ENCODE results near the gene USH1C.

The USH1C gene

DNA sequence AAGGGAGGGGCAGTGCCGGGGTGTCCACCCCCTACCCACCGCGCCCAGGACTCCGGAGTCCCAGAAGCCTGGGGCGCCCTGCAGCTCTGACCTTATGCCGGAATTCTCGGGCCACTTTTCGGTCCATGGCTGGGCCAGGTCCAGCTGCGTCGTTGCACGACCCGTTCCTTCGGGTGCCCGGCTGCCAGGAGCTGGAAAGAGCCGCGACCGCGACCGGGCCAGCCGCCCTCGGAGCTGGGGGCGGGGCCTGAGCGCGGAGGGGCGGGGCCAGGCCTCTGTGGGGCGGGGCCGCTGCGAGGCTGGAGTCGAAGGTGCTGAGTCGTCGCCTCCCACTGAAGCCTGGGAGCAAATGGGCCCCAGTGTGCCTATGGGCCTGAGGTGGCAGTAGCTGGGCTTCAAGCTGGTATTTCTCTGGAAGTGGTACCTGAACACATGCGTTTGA is at the start of gene USH1C:
Gene USH1C (minus strand): TSS at position 236 of the 442 bp plus-strand sequence. CDS start 109 bp downstream, at position 127.
- no peak within 1 kb of the TSS for H3K27ac ChIP-seq
- TF ChIP-seq, protein P1, sequence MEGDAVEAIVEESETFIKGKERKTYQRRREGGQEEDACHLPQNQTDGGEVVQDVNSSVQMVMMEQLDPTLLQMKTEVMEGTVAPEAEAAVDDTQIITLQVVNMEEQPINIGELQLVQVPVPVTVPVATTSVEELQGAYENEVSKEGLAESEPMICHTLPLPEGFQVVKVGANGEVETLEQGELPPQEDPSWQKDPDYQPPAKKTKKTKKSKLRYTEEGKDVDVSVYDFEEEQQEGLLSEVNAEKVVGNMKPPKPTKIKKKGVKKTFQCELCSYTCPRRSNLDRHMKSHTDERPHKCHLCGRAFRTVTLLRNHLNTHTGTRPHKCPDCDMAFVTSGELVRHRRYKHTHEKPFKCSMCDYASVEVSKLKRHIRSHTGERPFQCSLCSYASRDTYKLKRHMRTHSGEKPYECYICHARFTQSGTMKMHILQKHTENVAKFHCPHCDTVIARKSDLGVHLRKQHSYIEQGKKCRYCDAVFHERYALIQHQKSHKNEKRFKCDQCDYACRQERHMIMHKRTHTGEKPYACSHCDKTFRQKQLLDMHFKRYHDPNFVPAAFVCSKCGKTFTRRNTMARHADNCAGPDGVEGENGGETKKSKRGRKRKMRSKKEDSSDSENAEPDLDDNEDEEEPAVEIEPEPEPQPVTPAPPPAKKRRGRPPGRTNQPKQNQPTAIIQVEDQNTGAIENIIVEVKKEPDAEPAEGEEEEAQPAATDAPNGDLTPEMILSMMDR (conservative IDR thresholded peaks at IDR 0.05): no peak

GRCh38 chr11:17593466-17594245 is 49.4 kb upstream of the USH1C start:
- no peak overlapping the region for H3K27ac ChIP-seq
- TF ChIP-seq, protein P1 (conservative IDR thresholded peaks at IDR 0.05): no peak

DNA sequence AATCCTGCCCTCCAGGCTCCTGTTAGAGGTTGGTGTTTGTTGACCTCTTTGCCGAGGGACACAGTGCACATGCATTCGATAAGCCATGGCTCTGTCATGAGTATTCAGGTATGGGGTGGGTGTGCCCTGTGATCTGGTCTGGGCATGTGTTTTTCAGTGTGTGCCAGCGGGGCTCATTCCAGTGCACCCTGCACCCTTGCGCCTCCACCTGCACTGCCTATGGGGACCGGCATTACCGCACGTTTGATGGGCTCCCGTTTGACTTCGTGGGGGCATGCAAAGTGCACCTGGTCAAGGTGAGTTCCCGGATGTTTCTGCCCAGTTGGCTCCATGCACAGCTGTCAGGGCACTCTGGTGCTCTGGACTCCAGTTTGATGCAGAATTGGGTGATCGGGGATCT is 47.1 kb upstream of the USH1C start:
- H3K27ac ChIP-seq: no peak overlapping the region
- TF ChIP-seq, protein P1 (conservative IDR thresholded peaks at IDR 0.05): no peak

GRCh38 chr11:17590463-17590862 is 46.2 kb upstream of the USH1C start:
- H3K27ac ChIP-seq: no peak overlapping the region
- TF ChIP-seq, protein P1 (conservative IDR thresholded peaks at IDR 0.05): no peak

DNA sequence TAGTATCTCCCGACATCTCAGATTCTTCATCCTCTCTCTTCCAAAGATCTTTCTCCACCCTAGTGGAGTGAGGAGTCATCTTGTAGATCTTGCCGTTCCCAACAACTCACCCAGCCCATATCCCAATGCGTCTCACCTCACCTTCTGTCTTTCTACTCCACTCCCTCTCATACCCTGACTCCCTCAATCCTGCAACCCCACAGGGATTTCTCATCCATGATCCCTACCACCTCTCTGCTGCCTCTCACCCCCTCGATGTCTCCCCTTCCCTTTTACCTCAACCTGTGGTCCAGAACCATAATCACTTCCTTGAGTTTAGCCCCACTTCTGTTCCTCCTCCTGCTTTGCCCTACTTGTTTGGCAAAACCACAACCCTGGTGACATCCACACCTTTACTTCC is 44.5 kb upstream of the USH1C start:
- TF ChIP-seq, protein P1 (conservative IDR thresholded peaks at IDR 0.05): no peak
- H3K27ac ChIP-seq: no peak overlapping the region

GRCh38 chr11:17588166-17588565 is 44.0 kb upstream of the USH1C start:
- TF ChIP-seq, protein P1 (conservative IDR thresholded peaks at IDR 0.05): no peak
- H3K27ac ChIP-seq: no peak overlapping the region

GRCh38 chr11:17585911-17586695 is 41.9 kb upstream of the USH1C start:
- TF ChIP-seq, protein P1 (conservative IDR thresholded peaks at IDR 0.05): no peak

More at GRCh38 chr11:17585911-17586695, 41.9 kb upstream of the USH1C start:
- no peak overlapping the region for H3K27ac ChIP-seq

All from VCaP (cell line).